HG02678 (cell line): Measurements from ENCODE around the gene PTH2R.

Experiments
- ATAC-seq: cut with Tn5 transposase; IDR thresholded peaks from one replicate; pipeline ENCODE4 v1.9.1; 2021; ENCODE audit warnings: mild to moderate bottlenecking, moderate library complexity; ENCODE audit not compliant: unreplicated experiment

Gene PTH2R

DNA sequence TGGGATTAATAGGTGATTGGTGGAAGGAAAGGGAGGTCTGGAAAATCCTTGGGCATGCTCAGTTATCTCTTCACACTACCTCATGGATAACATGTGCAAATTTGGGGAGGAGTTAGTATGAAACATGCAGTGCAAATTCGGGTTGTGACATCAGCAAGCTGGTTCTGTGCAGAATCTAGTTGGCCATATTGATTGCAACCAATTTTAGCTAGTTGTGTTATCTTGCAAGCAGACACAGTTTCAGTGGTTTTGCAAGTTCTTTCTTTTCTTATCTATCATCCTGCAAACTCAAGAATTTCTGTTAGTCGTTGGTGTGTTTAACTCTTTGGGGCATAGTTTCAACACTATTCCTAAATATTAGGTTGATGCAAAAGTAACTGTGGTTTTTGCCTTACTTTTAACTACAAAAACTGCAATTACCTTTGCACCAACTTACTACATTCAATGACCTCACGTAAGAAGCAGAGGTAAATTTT lies 135.4 kb downstream of the PTH2R start:
- ATAC-seq = no peak

DNA sequence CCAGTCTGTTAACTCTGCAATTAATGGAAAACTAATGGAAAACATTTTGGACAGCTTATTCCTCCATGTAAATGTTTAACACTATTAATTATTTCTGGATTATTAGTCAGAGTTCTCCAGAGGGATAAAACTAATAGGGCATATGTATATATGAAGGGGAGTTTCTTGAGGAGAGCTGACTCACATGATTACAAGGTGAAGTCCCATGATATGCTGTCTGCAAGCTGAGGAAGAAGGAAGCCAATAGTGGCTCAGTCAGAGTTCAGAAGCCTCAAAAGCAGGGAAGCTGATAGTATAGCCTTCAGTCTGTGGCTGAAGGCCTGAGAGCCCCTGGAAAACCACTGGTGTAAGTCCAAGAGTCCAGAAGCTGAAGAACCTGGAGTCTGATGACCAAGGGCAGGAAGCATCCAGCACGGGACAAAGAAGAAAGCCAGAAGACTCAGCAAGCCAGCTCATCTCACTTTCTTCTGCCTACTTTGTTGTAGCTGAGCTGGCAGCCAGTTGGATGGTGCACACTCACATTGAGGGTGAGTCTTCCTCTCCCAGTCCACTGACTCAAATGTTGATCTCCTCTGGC lies 136.0 kb downstream of the PTH2R start:
- no peak for ATAC-seq
